ENCODE measurements around the gene ZNF81.

DNA sequence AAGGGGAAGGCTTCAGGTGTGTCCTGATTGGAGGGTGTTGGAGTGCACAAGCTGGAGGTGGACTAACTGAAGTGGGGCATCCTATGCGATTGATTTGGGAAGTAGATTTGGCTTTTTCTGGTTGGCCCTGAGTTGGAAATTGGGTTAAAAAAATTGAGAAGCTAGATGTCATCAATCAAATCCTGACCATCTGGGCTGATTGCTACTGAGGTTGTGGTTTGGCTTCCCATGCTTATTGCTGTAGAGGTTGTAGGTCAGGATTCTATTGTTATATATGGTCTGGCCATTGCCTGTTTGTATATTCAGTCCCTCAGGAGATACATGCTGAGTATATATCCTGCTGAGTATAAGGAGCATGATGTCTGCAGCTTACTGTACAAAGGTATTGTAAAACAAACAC lies 7.7 kb upstream of the ZNF81 start:
- TF ChIP-seq, protein P1, sequence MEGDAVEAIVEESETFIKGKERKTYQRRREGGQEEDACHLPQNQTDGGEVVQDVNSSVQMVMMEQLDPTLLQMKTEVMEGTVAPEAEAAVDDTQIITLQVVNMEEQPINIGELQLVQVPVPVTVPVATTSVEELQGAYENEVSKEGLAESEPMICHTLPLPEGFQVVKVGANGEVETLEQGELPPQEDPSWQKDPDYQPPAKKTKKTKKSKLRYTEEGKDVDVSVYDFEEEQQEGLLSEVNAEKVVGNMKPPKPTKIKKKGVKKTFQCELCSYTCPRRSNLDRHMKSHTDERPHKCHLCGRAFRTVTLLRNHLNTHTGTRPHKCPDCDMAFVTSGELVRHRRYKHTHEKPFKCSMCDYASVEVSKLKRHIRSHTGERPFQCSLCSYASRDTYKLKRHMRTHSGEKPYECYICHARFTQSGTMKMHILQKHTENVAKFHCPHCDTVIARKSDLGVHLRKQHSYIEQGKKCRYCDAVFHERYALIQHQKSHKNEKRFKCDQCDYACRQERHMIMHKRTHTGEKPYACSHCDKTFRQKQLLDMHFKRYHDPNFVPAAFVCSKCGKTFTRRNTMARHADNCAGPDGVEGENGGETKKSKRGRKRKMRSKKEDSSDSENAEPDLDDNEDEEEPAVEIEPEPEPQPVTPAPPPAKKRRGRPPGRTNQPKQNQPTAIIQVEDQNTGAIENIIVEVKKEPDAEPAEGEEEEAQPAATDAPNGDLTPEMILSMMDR (IDR thresholded peaks at IDR 0.05; ENCODE audit: poor library complexity, severe bottlenecking) = no peak
- TF ChIP-seq EP300 (conservative IDR thresholded peaks at IDR 0.05; ENCODE audit: poor library complexity, severe bottlenecking) = no peak
- no peak for TF ChIP-seq SMC3 (conservative IDR thresholded peaks at IDR 0.05; ENCODE audit: poor library complexity)
- TF ChIP-seq MXI1 (conservative IDR thresholded peaks at IDR 0.05; ENCODE audit: poor library complexity, severe bottlenecking) = no peak
- TF ChIP-seq POLR2AphosphoS5 (IDR thresholded peaks at IDR 0.05) = no peak
- TF ChIP-seq, protein P2, sequence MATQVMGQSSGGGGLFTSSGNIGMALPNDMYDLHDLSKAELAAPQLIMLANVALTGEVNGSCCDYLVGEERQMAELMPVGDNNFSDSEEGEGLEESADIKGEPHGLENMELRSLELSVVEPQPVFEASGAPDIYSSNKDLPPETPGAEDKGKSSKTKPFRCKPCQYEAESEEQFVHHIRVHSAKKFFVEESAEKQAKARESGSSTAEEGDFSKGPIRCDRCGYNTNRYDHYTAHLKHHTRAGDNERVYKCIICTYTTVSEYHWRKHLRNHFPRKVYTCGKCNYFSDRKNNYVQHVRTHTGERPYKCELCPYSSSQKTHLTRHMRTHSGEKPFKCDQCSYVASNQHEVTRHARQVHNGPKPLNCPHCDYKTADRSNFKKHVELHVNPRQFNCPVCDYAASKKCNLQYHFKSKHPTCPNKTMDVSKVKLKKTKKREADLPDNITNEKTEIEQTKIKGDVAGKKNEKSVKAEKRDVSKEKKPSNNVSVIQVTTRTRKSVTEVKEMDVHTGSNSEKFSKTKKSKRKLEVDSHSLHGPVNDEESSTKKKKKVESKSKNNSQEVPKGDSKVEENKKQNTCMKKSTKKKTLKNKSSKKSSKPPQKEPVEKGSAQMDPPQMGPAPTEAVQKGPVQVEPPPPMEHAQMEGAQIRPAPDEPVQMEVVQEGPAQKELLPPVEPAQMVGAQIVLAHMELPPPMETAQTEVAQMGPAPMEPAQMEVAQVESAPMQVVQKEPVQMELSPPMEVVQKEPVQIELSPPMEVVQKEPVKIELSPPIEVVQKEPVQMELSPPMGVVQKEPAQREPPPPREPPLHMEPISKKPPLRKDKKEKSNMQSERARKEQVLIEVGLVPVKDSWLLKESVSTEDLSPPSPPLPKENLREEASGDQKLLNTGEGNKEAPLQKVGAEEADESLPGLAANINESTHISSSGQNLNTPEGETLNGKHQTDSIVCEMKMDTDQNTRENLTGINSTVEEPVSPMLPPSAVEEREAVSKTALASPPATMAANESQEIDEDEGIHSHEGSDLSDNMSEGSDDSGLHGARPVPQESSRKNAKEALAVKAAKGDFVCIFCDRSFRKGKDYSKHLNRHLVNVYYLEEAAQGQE (IDR thresholded peaks at IDR 0.05; ENCODE audit: borderline replicate concordance) = no peak
- no peak for TF ChIP-seq RAD21 (conservative IDR thresholded peaks at IDR 0.05)
- TF ChIP-seq TAF1 (IDR thresholded peaks at IDR 0.05; ENCODE audit: low read depth) = no peak
